Neural progenitor cell (in vitro differentiated cells): ENCODE results near the gene PLXNC1.

Experiments used
- EZH2 ChIP-seq: fragments of 200-600 bp; sonication (generic); IDR thresholded peaks from 2 replicates; pipeline ENCODE4 v1.6.1; 2017; ENCODE audit warnings: antibody characterized with exemption, mild to moderate bottlenecking, moderate library complexity
- TF ChIP-seq, protein P1 (sequence below): fragments of 200-600 bp; sonication (generic); IDR thresholded peaks from 2 replicates; pipeline ENCODE4 v1.5.1; 2017; ENCODE audit warnings: antibody characterized with exemption, mild to moderate bottlenecking

DNA sequence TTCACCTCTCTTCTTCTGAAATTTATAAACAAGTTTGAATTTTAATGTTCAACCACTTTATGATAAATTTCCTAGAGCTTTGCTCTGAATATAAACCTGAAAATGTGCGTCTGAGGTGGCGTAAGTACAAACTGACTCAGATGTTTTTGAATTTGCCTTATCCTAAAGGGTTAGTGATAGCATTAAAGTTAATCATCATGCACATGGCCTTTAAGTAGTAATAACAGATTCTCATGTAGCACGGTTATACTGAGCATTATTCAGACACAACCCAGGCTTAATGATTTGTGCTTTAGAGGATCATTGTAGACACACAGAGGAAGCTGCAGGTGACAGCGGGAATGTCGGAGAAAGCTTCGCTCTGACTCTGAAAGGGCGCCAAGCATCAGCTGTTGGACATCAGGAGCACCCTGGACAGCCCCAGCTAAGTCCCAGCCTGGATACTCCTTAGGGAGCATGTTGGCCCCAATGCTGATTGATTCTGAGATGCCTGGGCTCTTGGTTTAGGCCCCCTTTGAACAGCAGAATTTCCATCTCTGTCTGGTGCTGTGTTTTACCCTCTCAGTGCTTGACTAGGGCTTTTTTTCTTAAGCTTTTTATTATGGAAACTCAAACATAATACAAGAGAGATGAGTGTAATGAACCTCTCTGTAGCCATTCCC, 91.1 kb downstream of the PLXNC1 start:
- no peak for TF ChIP-seq EZH2
- TF ChIP-seq, protein P1, sequence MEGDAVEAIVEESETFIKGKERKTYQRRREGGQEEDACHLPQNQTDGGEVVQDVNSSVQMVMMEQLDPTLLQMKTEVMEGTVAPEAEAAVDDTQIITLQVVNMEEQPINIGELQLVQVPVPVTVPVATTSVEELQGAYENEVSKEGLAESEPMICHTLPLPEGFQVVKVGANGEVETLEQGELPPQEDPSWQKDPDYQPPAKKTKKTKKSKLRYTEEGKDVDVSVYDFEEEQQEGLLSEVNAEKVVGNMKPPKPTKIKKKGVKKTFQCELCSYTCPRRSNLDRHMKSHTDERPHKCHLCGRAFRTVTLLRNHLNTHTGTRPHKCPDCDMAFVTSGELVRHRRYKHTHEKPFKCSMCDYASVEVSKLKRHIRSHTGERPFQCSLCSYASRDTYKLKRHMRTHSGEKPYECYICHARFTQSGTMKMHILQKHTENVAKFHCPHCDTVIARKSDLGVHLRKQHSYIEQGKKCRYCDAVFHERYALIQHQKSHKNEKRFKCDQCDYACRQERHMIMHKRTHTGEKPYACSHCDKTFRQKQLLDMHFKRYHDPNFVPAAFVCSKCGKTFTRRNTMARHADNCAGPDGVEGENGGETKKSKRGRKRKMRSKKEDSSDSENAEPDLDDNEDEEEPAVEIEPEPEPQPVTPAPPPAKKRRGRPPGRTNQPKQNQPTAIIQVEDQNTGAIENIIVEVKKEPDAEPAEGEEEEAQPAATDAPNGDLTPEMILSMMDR = no peak
